Vagina (tissue), 2 donors: ENCODE data around the gene MKNK1. TPM values are rescaled to one million over a fixed set of nuclear protein-coding genes. Genes with fewer than 3 reads are reported as not detected.

Experiments used
- DNase-seq, 2 donors: peaks; one replicate each; pipeline ENCODE4 v3.0.0-alpha.2; 2017; ENCODE audit errors: extremely low spot score in 2 of 2
- H3K27ac ChIP-seq: fragments of 200-600 bp; sonication (generic); one replicate; pipeline ENCODE4 v1.5.1; 2019
- H3K27me3 ChIP-seq: fragments of 200-600 bp; sonication (generic); one replicate; pipeline ENCODE4 v1.5.1; 2019
- H3K36me3 ChIP-seq, 2 donors: fragments of 200-600 bp; sonication (generic); one replicate each; pipeline ENCODE4 v1.5.1; 2017 to 2019
- H3K4me1 ChIP-seq: fragments of 200-600 bp; sonication (generic); one replicate; pipeline ENCODE4 v1.5.1; 2019
- H3K4me3 ChIP-seq, 2 donors: fragments of 200-600 bp; sonication (generic); 1 replicate in 1 of 2; 2 replicates in 1 of 2; pipeline ENCODE4 v1.5.1; 2016 to 2019
- H3K9me3 ChIP-seq: fragments of 200-600 bp; sonication (generic); one replicate; pipeline ENCODE4 v1.5.1; 2019
- POLR2A ChIP-seq, 2 donors: fragments of 450-650 bp; IDR thresholded peaks; one replicate each; pipeline ENCODE4 v1.6.1; 2017; ENCODE audit warnings: antibody characterized with exemption in 2 of 2, mild to moderate bottlenecking in 2 of 2, moderate library complexity in 2 of 2
- POLR2AphosphoS5 ChIP-seq, 2 donors: sonication (generic); formaldehyde crosslinking; IDR thresholded peaks; one replicate each; pipeline ENCODE4 v1.9.0; 2017; ENCODE audit warnings: antibody characterized with exemption in 2 of 2, mild to moderate bottlenecking in 2 of 2, low read depth in 1 of 2; ENCODE audit not compliant: insufficient read depth in 1 of 2
- intact Hi-C: fragments of 100-400 bp; cut with DNase I; formaldehyde crosslinking; loops from one replicate; pipeline ENCODE4 v1.15.1; 2023
- total RNA-seq: library from RNA; depleted of rRNA; stranded (reverse); fragments of >200 nt; gene quantifications from one replicate; pipeline ENCODE4 v1.2.3, GENCODE V29; 2016
- TF ChIP-seq, protein P1 (sequence below), 3 experiments: fragments of 450-650 bp in 2 of 3; fragments of 200-600 bp in 1 of 3; sonication (generic) in 1 of 3; IDR thresholded peaks; one replicate each; pipeline ENCODE4 v1.5.1; 2017 to 2019; ENCODE audit warnings: antibody characterized with exemption in 3 of 3, mild to moderate bottlenecking in 2 of 3, moderate library complexity in 2 of 3

MKNK1 gene
- total RNA-seq, 1 donor from 2014 or later: 55.5 TPM

- intact Hi-C loops: no loop called here
- DNase-seq: no peak
- no peak for TF ChIP-seq POLR2AphosphoS5 (IDR thresholded peaks at IDR 0.05; ENCODE audit: insufficient read depth in 1 of 2, low read depth in 1 of 2)
- no peak for TF ChIP-seq POLR2A (IDR thresholded peaks at IDR 0.05)
- TF ChIP-seq, protein P1, sequence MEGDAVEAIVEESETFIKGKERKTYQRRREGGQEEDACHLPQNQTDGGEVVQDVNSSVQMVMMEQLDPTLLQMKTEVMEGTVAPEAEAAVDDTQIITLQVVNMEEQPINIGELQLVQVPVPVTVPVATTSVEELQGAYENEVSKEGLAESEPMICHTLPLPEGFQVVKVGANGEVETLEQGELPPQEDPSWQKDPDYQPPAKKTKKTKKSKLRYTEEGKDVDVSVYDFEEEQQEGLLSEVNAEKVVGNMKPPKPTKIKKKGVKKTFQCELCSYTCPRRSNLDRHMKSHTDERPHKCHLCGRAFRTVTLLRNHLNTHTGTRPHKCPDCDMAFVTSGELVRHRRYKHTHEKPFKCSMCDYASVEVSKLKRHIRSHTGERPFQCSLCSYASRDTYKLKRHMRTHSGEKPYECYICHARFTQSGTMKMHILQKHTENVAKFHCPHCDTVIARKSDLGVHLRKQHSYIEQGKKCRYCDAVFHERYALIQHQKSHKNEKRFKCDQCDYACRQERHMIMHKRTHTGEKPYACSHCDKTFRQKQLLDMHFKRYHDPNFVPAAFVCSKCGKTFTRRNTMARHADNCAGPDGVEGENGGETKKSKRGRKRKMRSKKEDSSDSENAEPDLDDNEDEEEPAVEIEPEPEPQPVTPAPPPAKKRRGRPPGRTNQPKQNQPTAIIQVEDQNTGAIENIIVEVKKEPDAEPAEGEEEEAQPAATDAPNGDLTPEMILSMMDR (IDR thresholded peaks at IDR 0.05): no peak
- Histone ChIP-seq H3K4me1 (no peaks in the 10 kb centered on the region), H3K9me3 (no peaks in the 10 kb centered on the region), H3K27me3 (no peaks in the 10 kb centered on the region), H3K36me3 (peaks cover 0 to 45% of the 10 kb centered on the region in 2 donors), H3K27ac (no peak overlapping the region), H3K4me3 (no peak overlapping the region)
These were observed 46.7 kb downstream of the MKNK1 start for GRCh38 chr1:46557403-46557802.

- DNase-seq: no peak
These were observed 47.2 kb downstream of the MKNK1 start for GRCh38 chr1:46556822-46557221.

GRCh38 chr1:46555826-46556619, 48.0 kb downstream of the MKNK1 start:
- H3K27ac ChIP-seq: no peak overlapping the region
- H3K4me1 ChIP-seq: no peaks in the 10 kb centered on the region
- H3K9me3 ChIP-seq: no peaks in the 10 kb centered on the region
- H3K4me3 ChIP-seq: no peak overlapping the region
- peaks cover 0 to 36% of the 10 kb centered on the region in 2 donors for H3K36me3 ChIP-seq
- no peaks in the 10 kb centered on the region for H3K27me3 ChIP-seq
- intact Hi-C loops: no loop called here
- TF ChIP-seq, protein P1 (IDR thresholded peaks at IDR 0.05): no peak
- no peak for TF ChIP-seq POLR2AphosphoS5 (IDR thresholded peaks at IDR 0.05; ENCODE audit: insufficient read depth in 1 of 2, low read depth in 1 of 2)
- TF ChIP-seq POLR2A (IDR thresholded peaks at IDR 0.05): no peak
- DNase-seq: no peak

More at GRCh38 chr1:46556822-46557221, 47.2 kb downstream of the MKNK1 start:
- no peaks in the 10 kb centered on the region for H3K4me1 ChIP-seq
- H3K27me3 ChIP-seq: no peaks in the 10 kb centered on the region
- TF ChIP-seq POLR2A (IDR thresholded peaks at IDR 0.05) (no peak), POLR2AphosphoS5 (IDR thresholded peaks at IDR 0.05; ENCODE audit: insufficient read depth in 1 of 2, low read depth in 1 of 2) (no peak)
- TF ChIP-seq, protein P1 (IDR thresholded peaks at IDR 0.05): no peak
- H3K4me3 ChIP-seq: no peak overlapping the region
- no peaks in the 10 kb centered on the region for H3K9me3 ChIP-seq
- intact Hi-C loops: no loop called here
- H3K36me3 ChIP-seq: peaks cover 0 to 44% of the 10 kb centered on the region in 2 donors
- no peak overlapping the region for H3K27ac ChIP-seq

GRCh38 chr1:46554597-46555381, 49.3 kb downstream of the MKNK1 start:
- TF ChIP-seq POLR2A (IDR thresholded peaks at IDR 0.05): no peak
- TF ChIP-seq, protein P1 (IDR thresholded peaks at IDR 0.05): no peak
- TF ChIP-seq POLR2AphosphoS5 (IDR thresholded peaks at IDR 0.05; ENCODE audit: insufficient read depth in 1 of 2, low read depth in 1 of 2): no peak
- no peak for DNase-seq
- H3K4me3 ChIP-seq: no peak overlapping the region

More at GRCh38 chr1:46554597-46555381, 49.3 kb downstream of the MKNK1 start:
- H3K27ac ChIP-seq: no peak overlapping the region
- no peaks in the 10 kb centered on the region for H3K9me3 ChIP-seq
- no peaks in the 10 kb centered on the region for H3K27me3 ChIP-seq
- H3K4me1 ChIP-seq: no peaks in the 10 kb centered on the region
- H3K36me3 ChIP-seq: peaks cover 0 to 23% of the 10 kb centered on the region in 2 donors
- intact Hi-C loops: no loop called here
